Natural killer cell (primary cell): ENCODE measurements around the gene UBQLNL. TPM values are rescaled to one million over a fixed set of nuclear protein-coding genes. Genes with fewer than 3 reads are reported as not detected.

Source experiments
- ATAC-seq, 3 donors: fragments of 150-1000 bp in 2 of 3; fragments of 200-7000 bp in 1 of 3; cut with Tn5 transposase; 1 replicate in 1 of 3; 2 replicates in 2 of 3; pipeline ENCODE4 v1.10.0; 2021; ENCODE audit warnings: mild to moderate bottlenecking in 2 of 3, moderate library complexity in 2 of 3
- DNase-seq, 2 donors: peaks; one replicate each; pipeline versions ENCODE4 v3.0.0 to v3.0.0-alpha.2; 2013 to 2021; ENCODE audit warnings: mixed read lengths in 1 of 2
- H3K27ac ChIP-seq: one replicate; pipeline ENCODE4 v1.5.1; 2013; ENCODE audit warnings: mild to moderate bottlenecking, low read length
- H3K27me3 ChIP-seq: one replicate; pipeline ENCODE4 v1.6.1; 2013; ENCODE audit warnings: low read length; ENCODE audit not compliant: control insufficient read depth, insufficient read depth
- H3K36me3 ChIP-seq: one replicate; pipeline ENCODE4 v1.6.1; 2013; ENCODE audit warnings: low read length; ENCODE audit not compliant: control insufficient read depth, insufficient read depth
- H3K4me1 ChIP-seq: one replicate; pipeline ENCODE4 v1.6.1; 2013; ENCODE audit warnings: low read length; ENCODE audit not compliant: control insufficient read depth, insufficient read depth
- H3K4me3 ChIP-seq: one replicate; pipeline ENCODE4 v1.5.1; 2013; ENCODE audit warnings: low read length
- H3K9me3 ChIP-seq: one replicate; pipeline ENCODE4 v1.6.1; 2013; ENCODE audit warnings: low read length; ENCODE audit not compliant: control insufficient read depth, insufficient read depth
- H3K27ac Mint-ChIP-seq, 2 donors: one replicate each; pipeline ENCODE4 v1.8.0; 2022; ENCODE audit warnings: mild to moderate bottlenecking in 2 of 2, mixed read lengths in 2 of 2, moderate library complexity in 1 of 2
- H3K27me3 Mint-ChIP-seq, 2 donors: one replicate each; pipeline ENCODE4 v1.8.0; 2022; ENCODE audit warnings: low read depth in 2 of 2, mixed read lengths in 2 of 2
- H3K36me3 Mint-ChIP-seq: one replicate; pipeline ENCODE4 v1.8.0; 2022; ENCODE audit warnings: mixed read lengths
- H3K4me1 Mint-ChIP-seq, 2 donors: one replicate each; pipeline ENCODE4 v1.8.0; 2022; ENCODE audit warnings: mixed read lengths in 2 of 2
- H3K4me3 Mint-ChIP-seq: one replicate; pipeline ENCODE4 v1.8.0; 2022; ENCODE audit warnings: mild to moderate bottlenecking, moderate library complexity, mixed read lengths
- H3K9me3 Mint-ChIP-seq, 2 donors: one replicate each; pipeline ENCODE4 v1.8.0; 2022; ENCODE audit warnings: mixed read lengths in 2 of 2
- WGBS: methylation state at CpG from one replicate; pipeline ENCODE4 v1.1.7; 2013; ENCODE audit warnings: missing lambda C conversion rate; ENCODE audit not compliant: insufficient coverage; 5-methylcytosine and 5-hydroxymethylcytosine counted together
- intact Hi-C: fragments of 100-400 bp; cut with micrococcal nuclease; formaldehyde crosslinking; loops from one replicate; pipeline ENCODE4 v1.14.2; 2022
- total RNA-seq, 4 donors: library from RNA; stranded (reverse); fragments of 120-200 nt in 1 of 4; gene quantifications; one replicate each; pipeline versions ENCODE4 v1.2.3 to v1.2.4, GENCODE V29; 2013 to 2022
- TF ChIP-seq, protein P1 (sequence below): fragments of 200-600 bp; IDR thresholded peaks from one replicate; pipeline ENCODE4 v1.8.0; 2022; ENCODE audit warnings: antibody characterized with exemption

Gene UBQLNL
- total RNA-seq, 3 donors from 2014 or later (not counting 1 experiment from before 2014, with no cell fraction given) = 0.61 to 1.3 TPM; not detected in 1

DNA sequence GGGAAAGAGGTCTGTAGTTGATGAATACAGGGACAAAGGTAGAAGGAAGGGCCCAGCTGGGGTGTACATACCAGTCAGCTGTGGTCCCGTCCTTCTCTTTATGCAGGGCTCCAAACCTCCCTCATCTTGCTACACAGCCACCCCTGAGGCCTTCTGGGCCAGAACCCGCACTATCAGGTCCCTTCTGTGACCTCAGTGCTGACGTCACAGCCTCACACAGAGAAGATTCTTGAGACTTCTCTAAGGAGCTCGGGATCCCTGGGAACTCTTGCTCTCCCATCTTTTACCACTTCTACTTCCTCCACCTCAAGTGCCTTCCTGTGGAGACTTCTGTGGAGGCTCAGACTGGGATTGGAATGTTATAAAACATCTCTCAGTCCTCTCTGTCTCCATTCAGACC, 6.7 kb downstream of the UBQLNL start, which contains the start of gene UBQLN3:
UBQLN3 (minus strand) TSS at position 155 of the 400 bp plus-strand sequence. CDS start 399 bp downstream, outside the sequence.
- DNase-seq (no peak), ATAC-seq (no peak)
- Histone ChIP-seq H3K9me3 (no peaks in the 10 kb centered on the region), H3K36me3 (no peaks in the 10 kb centered on the region), H3K27ac (no peak within 1 kb of the TSS), H3K27me3 (no peaks in the 10 kb centered on the region), H3K4me3 (no peak within 1 kb of the TSS), H3K4me1 (no peaks in the 10 kb centered on the region)
- peaks cover 3% of the 10 kb centered on the region in 2 donors for H3K27me3 Mint-ChIP-seq
- 77% methylated on average over 4 of the region's 4 CpGs for WGBS
- H3K9me3 Mint-ChIP-seq = no peaks in the 10 kb centered on the region
- H3K36me3 Mint-ChIP-seq = no peaks in the 10 kb centered on the region
- intact Hi-C loops = no loop called here
- TF ChIP-seq, protein P1, sequence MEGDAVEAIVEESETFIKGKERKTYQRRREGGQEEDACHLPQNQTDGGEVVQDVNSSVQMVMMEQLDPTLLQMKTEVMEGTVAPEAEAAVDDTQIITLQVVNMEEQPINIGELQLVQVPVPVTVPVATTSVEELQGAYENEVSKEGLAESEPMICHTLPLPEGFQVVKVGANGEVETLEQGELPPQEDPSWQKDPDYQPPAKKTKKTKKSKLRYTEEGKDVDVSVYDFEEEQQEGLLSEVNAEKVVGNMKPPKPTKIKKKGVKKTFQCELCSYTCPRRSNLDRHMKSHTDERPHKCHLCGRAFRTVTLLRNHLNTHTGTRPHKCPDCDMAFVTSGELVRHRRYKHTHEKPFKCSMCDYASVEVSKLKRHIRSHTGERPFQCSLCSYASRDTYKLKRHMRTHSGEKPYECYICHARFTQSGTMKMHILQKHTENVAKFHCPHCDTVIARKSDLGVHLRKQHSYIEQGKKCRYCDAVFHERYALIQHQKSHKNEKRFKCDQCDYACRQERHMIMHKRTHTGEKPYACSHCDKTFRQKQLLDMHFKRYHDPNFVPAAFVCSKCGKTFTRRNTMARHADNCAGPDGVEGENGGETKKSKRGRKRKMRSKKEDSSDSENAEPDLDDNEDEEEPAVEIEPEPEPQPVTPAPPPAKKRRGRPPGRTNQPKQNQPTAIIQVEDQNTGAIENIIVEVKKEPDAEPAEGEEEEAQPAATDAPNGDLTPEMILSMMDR = no peak
- no peaks in the 10 kb centered on the region for H3K4me1 Mint-ChIP-seq
- no peak within 1 kb of the TSS for H3K4me3 Mint-ChIP-seq
- no peak within 1 kb of the TSS for H3K27ac Mint-ChIP-seq

DNA sequence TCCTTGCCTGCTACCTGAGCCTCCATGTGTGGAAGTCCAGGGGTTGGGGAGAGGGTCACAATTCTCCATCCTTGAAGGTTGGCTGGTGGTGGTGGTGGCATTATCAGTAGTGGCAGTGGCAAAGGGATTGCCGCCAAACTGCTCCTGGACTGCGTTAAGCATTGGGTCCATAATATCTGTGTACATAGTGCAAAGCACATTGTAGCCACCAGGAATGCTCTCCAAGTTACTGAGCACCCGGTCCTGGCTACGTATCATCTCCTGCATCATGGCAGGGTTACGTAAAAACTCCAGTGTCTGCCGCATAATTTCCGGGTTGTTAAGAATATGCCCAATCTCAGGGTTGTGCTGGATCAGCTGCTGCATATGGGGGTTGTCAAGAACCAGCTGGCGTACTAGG, 7.9 kb downstream of the UBQLNL start:
- Mint-ChIP-seq H3K9me3 (no peaks in the 10 kb centered on the region), H3K4me3 (no peak overlapping the region), H3K36me3 (no peaks in the 10 kb centered on the region), H3K4me1 (no peaks in the 10 kb centered on the region), H3K27me3 (peaks cover 3 to 9% of the 10 kb centered on the region in 2 donors), H3K27ac (no peak overlapping the region)
- no peak overlapping the region for H3K4me3 ChIP-seq
- no peaks in the 10 kb centered on the region for H3K36me3 ChIP-seq
- H3K4me1 ChIP-seq = no peaks in the 10 kb centered on the region
- no peaks in the 10 kb centered on the region for H3K27me3 ChIP-seq
- DNase-seq = no peak
- no peak for ATAC-seq
- H3K27ac ChIP-seq = no peak overlapping the region
- TF ChIP-seq, protein P1 = no peak
- intact Hi-C loops = no loop called here
- WGBS = 94% methylated on average over 8 of the region's 8 CpGs
- H3K9me3 ChIP-seq = no peaks in the 10 kb centered on the region

DNA sequence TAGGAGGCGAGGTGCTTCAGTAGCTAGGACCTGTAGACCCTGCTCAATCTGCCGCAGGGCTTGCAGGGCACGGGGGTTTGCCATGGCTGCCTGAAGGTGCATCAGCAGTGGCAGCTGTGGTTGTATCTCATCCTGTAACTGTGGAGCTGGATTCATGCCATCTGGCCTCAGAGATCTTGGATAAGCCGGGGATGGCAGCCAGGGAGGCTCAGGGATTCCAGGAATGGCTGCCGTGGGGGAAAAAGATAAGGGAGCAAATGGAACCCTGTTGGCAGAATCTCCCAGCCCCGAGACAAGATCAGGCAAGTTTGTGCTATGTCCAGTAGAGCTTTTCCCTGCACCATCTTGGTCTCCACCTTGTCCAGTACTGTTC, 8.6 kb downstream of the UBQLNL start:
- Histone ChIP-seq H3K4me3 (no peak overlapping the region), H3K4me1 (no peaks in the 10 kb centered on the region), H3K9me3 (no peaks in the 10 kb centered on the region), H3K27me3 (no peaks in the 10 kb centered on the region), H3K27ac (no peak overlapping the region), H3K36me3 (no peaks in the 10 kb centered on the region)
- peaks cover 0 to 9% of the 10 kb centered on the region in 2 donors for H3K27me3 Mint-ChIP-seq
- intact Hi-C loops = no loop called here
- no peak overlapping the region for H3K4me3 Mint-ChIP-seq
- H3K36me3 Mint-ChIP-seq = no peaks in the 10 kb centered on the region
- no peak for DNase-seq
- H3K4me1 Mint-ChIP-seq = no peaks in the 10 kb centered on the region
- H3K27ac Mint-ChIP-seq = no peak overlapping the region
- TF ChIP-seq, protein P1 = no peak
- H3K9me3 Mint-ChIP-seq = no peaks in the 10 kb centered on the region
- ATAC-seq = no peak
- 85% methylated on average over 6 of the region's 6 CpGs for WGBS
